Cerebellar nuclear complex (tissue), 1 donor: Measurements from ENCODE around the gene SLC6A19.

Experiments
- DNase-seq, 2 experiments: peaks; one replicate each; lab custom pipeline; 2025; lab: John Stamatoyannopoulos, UW

Gene SLC6A19

GRCh38 chr5:1180841-1181271 is 20.5 kb upstream of the SLC6A19 start:
- DNase-seq: no peak

GRCh38 chr5:1181451-1182359 is 19.7 kb upstream of the SLC6A19 start:
- DNase-seq: no peak

DNA sequence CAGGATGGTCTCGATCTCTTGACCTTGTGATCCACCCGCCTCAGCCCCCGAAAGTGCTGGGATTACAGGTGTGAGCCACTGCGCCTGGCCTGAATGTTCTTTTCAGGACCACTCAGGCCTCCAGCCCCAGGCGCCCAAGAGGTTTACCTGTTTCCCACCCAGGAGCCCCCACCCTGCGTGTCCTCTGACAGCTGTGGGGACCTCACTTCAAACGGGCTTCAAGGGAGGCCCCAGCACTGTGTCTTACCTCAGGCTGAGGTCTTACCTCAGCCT is 19.1 kb upstream of the SLC6A19 start:
- DNase-seq: no peak

- no peak for DNase-seq
Measured at GRCh38 chr5:1182633-1183423, 18.6 kb upstream of the SLC6A19 start.

GRCh38 chr5:1183424-1184162 is 17.8 kb upstream of the SLC6A19 start:
- DNase-seq: no peak

GRCh38 chr5:1184163-1184470 is 17.3 kb upstream of the SLC6A19 start:
- no peak for DNase-seq

GRCh38 chr5:1184481-1184880 is 16.9 kb upstream of the SLC6A19 start:
- no peak for DNase-seq

DNA sequence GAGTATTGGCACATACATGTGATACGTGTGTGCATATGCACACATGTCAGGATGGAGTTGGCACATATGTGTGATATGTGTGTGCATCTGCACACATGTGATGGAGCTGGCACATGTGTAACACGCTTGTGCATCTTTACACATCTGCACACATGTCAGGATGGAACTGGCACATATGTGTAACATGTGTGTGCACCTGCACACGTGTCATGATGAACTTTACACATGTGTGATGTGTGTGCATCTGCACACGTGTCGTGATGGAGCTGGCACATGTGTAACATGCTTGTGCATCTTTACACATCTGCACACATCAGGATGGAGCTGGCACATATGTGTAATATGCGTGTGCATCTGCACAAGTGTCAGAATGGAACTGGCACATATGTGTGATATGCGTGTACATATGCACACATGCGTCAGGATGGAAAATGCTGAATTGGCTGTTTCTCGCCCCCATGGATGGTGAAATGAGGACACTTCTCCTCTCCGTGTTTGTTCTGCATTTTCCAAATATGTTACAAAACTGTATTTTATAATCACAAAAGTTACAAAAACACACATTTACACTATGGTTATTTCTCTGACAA is 16.3 kb upstream of the SLC6A19 start:
- no peak for DNase-seq

GRCh38 chr5:1185629-1186350 is 15.6 kb upstream of the SLC6A19 start:
- no peak for DNase-seq

GRCh38 chr5:1186351-1187233 is 14.8 kb upstream of the SLC6A19 start:
- DNase-seq: no peak

DNA sequence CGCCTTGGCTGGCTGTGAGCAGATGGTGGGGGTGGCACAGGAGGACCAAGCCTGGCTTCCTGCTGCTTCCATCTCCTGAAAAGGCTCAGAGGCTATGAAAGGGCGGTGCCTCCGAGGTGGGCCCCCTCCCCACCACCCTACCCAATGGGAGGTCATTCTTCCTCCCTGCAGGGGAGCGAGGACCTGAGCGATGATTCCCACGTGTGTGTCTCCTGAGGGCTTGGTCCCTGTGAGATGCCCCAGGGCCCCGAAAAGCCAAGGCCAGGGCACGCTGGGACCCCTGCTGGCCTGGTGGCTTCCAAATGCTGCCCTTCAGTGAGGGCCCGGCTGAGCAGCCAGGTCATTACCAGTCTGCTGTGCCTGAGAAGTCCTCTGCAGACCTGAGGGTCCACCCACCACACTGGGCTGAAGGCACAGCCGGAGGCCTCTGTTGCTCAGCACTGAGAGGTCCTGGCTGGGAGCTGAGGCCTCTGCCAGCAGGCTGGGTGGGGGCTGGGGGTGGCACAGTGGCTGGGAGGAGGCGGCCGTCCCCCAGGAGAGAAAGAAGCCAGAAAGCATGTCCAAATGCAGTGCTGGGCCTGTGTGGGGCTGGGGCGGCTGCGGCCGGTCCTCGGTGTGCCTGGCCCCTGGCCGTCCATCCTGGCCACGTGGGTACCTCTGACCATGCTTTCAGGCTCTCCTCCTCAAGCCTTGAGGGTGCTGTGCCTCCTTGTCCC is 14.0 kb upstream of the SLC6A19 start:
- no peak for DNase-seq

GRCh38 chr5:1187950-1188334 is 13.5 kb upstream of the SLC6A19 start:
- no peak for DNase-seq

GRCh38 chr5:1188464-1188863 is 12.9 kb upstream of the SLC6A19 start:
- DNase-seq: no peak

DNA sequence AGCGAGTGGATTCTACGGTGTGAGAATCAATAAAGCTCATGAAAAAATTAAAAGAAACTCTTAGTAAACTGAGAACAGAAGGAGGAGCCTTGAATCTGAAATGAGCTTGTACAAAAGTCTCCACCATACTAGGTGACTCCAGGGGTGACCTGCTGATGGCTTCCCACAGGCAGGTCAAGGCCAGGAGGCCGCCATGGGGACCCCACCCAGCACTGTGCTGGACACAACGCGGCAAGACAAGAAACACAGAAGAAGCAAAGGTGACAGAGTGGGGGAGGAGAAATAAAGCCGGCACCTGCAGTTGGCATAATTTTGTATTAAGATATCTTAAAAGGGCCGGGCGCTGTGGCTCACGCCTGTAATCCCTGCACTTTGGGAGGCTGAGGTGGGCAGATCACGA is 12.1 kb upstream of the SLC6A19 start:
- no peak for DNase-seq

DNA sequence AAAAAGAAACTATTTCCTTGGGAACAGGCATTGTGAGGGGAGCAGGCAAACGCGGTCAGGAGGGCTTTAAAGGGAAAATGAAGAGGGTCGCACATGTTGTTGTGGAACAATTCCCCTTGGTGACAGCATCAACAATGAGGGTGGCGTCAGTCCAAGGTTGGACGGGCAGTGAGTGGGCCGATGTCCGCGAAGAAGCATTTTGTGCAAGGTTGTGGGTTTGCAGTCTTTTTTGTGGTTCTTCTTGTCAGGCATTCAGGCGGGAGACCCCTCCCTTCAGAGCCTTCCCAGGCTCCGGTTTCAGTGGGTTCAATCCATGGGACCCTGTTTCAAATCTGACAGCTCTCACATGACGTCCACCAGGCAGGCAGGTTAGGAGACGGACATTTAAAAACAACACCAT is 11.1 kb upstream of the SLC6A19 start:
- no peak for DNase-seq

DNA sequence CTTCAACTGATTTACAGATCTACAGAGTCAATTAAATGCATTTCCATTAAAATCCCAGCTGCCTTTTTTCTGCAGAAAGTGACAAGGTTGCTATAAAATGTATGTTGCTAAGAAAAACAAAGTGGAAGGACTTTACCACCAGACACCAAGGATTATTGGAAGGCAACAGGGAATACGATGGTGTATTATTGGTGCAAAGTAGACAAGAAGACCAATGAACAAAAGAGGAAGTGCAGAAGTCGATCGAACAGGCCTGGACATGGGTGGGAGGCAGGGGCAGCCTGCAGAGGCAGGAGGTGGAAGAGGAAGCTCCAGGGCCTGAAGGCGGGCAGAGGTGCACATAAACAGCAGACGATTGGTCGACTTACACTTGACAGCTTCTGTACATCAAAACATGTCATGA is 10.6 kb upstream of the SLC6A19 start:
- DNase-seq: no peak

DNA sequence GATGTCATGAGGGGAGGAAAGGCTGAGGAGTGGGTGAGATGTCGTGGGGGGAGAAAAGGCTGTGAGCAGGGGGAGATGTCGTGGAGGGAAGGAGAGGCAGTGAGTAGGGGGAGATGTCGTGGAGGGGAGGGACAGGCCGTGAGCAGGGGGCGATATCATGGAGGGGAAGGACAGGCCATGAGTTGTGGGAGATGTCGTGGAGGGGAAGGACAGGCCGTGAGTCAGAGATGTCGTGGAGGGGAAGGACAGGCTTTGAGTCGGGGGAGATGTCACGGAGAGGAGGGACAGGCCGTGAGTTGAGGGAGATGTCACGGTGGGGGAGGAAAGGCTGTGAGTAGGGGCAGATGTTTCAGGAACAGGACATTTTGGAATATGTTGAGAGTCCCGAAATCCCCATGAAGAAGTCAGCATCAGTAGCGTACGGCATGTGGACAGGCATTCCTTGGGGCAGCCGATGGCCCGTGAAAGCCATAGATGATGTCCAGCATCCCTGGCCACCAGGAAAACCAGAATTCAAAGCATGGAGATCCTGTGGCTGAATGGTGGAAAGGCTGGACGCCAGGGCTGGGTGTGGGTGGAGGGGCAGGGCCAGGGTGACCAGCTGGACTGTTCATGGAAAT is 8.3 kb upstream of the SLC6A19 start:
- DNase-seq: no peak

DNA sequence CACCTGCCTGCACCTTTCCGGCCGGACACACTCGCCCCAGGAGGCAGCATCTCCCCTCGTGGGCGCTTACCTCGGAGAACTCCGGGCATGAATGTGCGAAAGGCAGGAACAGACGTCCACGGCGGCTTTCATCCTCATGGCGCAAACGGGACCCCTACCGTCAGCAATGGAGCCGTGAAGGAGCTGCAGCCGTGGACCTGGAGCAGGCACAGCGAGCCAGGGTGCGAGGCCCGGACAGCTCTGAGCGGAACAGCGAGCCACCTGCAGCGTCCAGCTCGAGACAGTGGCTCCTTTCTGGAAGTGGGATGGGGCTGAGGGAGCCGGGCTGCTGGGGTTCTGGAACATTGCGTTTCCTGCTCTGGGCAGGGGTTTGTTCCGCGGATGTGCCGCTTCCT is 7.8 kb upstream of the SLC6A19 start:
- DNase-seq: no peak

DNA sequence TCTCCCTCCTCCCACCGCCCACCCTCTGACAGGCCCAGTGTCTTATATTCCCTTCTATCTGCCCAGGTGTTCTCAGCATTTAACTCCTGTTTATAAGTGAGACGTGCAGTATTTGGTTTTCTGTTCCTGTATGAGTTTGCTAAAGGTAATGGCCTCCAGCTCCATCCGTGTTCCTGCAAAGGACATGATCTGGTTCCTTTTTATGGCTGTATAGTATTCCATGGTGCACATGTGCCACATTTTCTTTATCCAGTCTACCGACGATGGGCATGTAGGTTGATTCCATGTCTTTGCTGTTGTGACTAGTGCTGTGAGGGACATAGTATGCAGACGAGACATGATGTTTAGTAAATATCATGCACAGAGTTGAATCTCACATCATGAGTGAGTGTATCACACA is 7.0 kb upstream of the SLC6A19 start:
- no peak for DNase-seq

GRCh38 chr5:1195439-1195838 is 6.0 kb upstream of the SLC6A19 start:
- no peak for DNase-seq
